ACC112 (cell line): ENCODE data around the gene DPP9.

Experiments used
- H2AFZ ChIP-seq: fragments of 200-600 bp; sonication (generic); one replicate; pipeline ENCODE4 v1.6.0; 2017; ENCODE audit warnings: antibody characterized with exemption, low read length; ENCODE audit not compliant: unreplicated experiment
- H3K27ac ChIP-seq: fragments of 200-600 bp; sonication (generic); 2 replicates; pipeline ENCODE4 v1.5.1; 2014; ENCODE audit warnings: low read depth, mild to moderate bottlenecking, antibody characterized with exemption, low read length, moderate library complexity
- H3K27me3 ChIP-seq: fragments of 200-600 bp; sonication (generic); 2 replicates; pipeline ENCODE4 v1.6.1; 2014; ENCODE audit warnings: mild to moderate bottlenecking, antibody characterized with exemption, low read length, moderate library complexity, mixed read lengths; ENCODE audit not compliant: insufficient read depth
- H3K36me3 ChIP-seq: fragments of 200-600 bp; sonication (generic); 2 replicates; pipeline ENCODE4 v1.6.1; 2016; ENCODE audit warnings: mild to moderate bottlenecking, antibody characterized with exemption, low read length, moderate library complexity, mixed read lengths; ENCODE audit not compliant: insufficient read depth
- H3K4me1 ChIP-seq: fragments of 200-600 bp; sonication (generic); one replicate; pipeline ENCODE4 v1.6.1; 2016; ENCODE audit warnings: low read length, mixed read lengths; ENCODE audit not compliant: insufficient read depth, unreplicated experiment, control insufficient read depth
- H3K4me3 ChIP-seq: fragments of 200-600 bp; sonication (generic); 2 replicates; pipeline ENCODE4 v1.5.1; 2014; ENCODE audit warnings: mild to moderate bottlenecking, low read depth, low read length
- H3K79me2 ChIP-seq: fragments of 200-600 bp; sonication (generic); one replicate; pipeline ENCODE4 v1.6.0; 2016; ENCODE audit warnings: low read length; ENCODE audit not compliant: control insufficient read depth, unreplicated experiment, insufficient read depth

Gene DPP9

DNA sequence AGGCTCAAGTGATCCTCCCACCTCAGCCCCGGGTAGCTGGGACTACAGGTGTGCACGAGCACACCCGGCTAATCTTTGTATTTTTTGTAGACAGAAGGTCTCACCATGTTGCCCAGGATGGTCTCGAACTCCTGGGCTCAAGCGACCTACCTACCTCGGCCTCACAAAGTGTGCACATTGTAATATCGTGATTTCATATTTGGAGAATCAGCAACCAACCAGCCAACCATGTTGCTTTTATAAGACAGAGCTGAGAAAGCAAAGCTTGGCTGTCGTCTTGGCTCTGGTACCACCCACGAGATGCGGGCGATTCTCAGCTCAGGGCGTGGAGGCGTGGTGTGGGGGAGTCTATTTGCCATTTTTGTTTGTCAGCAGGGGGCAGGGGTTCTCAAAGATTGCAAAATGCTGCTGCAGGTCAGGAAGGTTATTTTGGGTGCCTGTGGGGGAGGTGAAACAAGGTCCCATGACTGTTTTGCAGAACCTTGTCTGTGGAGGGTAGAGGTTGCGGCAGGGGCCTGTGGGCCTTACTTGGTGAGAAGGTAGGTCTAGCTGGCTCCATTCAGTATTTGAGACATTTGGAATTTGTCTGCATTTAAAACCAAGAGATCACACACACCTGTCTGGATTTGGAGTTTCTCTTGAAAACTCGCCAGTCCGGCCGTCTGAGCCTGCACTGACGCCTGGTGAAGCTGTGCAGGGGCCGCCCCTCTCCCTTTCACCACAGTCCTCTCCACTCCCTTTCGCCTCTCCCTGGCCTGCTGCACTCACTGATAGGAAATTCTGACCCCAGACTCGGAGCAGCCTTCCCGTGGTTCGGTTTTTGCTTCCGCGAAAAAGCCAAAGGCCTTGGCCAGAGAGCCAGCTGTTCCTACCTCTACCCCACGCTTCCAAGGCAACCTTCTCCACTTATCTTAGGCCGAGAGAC is 68.9 kb downstream of the DPP9 start:
- Histone ChIP-seq H3K4me1 (no peaks in the 10 kb centered on the region), H2AFZ (no peak overlapping the region), H3K36me3 (peaks cover 13% of the 10 kb centered on the region), H3K27me3 (no peaks in the 10 kb centered on the region), H3K4me3 (no peak overlapping the region), H3K79me2 (no peaks in the 10 kb centered on the region), H3K27ac (no peak overlapping the region)

DNA sequence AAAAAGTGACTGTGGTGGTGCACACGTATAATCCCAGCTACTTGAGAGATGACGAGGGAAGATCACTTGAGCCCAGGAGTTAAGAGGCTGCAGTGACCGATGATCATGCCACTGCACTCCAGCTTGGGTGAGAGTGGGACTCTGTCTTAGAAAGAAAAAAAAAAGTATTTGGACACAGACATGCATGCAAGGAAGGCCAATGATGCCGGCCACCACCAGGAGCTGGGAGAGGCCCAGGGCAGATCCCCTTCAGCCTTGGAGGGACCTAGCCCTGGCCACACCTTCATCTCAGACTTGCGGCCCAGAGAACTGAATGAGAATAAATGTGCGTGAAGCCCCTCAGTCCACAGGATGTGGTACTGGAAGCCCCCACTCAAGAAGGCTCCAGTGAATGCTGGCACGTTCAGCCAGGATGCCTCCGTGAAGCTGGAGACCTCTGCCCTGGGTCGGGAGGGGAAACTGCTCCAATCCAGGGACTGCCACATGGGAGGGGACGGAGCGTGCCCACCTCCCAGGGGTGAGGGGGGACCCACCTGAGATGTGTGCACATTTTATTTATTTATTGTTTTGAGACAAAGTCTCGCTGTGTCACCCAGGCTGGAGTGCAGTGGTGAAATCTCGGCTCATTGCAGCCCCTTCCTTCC is 69.7 kb downstream of the DPP9 start:
- H3K4me1 ChIP-seq, result no peaks in the 10 kb centered on the region

DNA sequence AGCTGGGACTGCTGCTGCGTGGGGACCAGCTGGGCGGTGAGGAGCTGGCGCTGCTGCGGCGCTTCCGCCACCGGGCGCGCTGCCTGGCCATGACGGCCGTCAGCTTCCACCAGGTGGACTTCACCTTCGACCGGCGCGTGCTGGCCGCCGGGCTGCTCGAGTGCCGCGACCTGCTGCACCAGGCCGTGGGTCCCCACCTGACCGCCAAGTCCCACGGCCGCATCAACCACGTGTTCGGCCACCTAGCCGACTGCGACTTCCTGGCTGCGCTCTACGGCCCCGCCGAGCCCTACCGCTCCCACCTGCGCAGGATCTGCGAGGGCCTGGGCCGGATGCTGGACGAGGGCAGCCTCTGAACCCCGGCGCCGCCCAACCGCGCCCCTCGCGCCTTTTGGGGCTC is 71.6 kb downstream of the DPP9 start:
- Histone ChIP-seq H2AFZ (no peak overlapping the region), H3K4me1 (peaks cover 8% of the 10 kb centered on the region), H3K27me3 (no peaks in the 10 kb centered on the region), H3K36me3 (no peaks in the 10 kb centered on the region), H3K27ac (no peak overlapping the region), H3K4me3 (no peak overlapping the region), H3K79me2 (no peaks in the 10 kb centered on the region)

More for the DNA sequence above, 69.7 kb downstream of the DPP9 start:
- Histone ChIP-seq H2AFZ (no peak overlapping the region), H3K36me3 (peaks cover 9% of the 10 kb centered on the region; the same call in 1 of the 2 replicates), H3K27me3 (no peaks in the 10 kb centered on the region), H3K27ac (no peak overlapping the region), H3K4me3 (no peak overlapping the region), H3K79me2 (no peaks in the 10 kb centered on the region)

DNA sequence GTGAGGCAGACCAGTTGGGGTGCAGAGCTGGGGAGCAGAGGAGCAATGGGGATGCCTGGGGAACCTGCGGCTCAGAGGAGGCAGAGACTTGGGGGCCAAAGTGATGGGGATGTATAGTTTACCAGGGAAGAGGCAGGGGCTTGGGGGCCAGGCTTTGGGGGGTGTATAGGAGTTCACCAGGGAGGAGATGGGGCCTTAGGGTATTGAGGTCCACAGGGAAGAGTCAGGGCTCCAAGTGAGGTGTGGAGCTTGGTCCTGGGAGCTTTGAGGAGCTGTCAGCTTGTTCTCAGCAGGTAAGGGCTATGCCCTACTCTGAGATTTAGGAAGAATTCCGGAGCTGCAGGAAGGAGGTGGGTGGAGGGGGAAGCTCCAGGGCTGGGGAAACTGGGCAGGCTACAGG is 73.5 kb downstream of the DPP9 start:
- H3K4me3 ChIP-seq, result no peak overlapping the region
- no peaks in the 10 kb centered on the region for H3K36me3 ChIP-seq
- H3K27me3 ChIP-seq, result no peaks in the 10 kb centered on the region
- peaks cover 8% of the 10 kb centered on the region for H3K4me1 ChIP-seq
- no peaks in the 10 kb centered on the region for H3K79me2 ChIP-seq
- H3K27ac ChIP-seq, result no peak overlapping the region
- no peak overlapping the region for H2AFZ ChIP-seq

DNA sequence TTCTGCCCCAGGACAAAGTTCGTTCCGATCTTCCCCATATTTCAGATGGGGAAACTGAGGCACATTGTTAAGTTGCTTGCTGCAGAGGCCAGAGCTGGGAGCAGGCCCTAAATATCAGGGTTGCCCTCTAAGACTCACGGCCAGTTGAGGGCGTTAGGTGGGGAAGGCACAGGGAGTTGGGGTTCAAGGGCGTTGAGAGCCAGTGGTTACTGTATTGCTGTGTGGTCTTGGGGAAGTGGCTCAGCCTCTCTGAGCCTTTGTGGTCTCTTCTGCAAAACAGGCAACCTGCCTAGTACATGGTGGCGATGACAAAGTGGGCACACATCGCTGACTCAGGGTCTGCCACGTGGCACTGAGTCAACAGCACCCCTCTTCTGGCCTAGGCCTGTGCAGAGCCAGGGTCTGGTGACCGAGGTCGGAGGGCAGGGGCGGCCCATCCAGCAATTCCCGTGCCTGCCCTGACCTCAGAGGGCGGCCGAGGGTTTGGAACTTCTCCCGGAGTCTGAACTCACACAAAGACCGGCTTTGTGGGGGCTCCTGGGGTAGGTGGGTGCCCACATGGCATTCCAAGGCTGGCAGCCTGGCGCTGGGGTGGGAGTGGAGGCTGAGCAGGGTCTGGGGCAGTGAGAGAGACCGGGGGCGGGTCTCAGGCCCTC is 74.1 kb downstream of the DPP9 start:
- Histone ChIP-seq H2AFZ (no peak overlapping the region), H3K27me3 (no peaks in the 10 kb centered on the region), H3K4me1 (peaks cover 8% of the 10 kb centered on the region), H3K79me2 (no peaks in the 10 kb centered on the region), H3K36me3 (no peaks in the 10 kb centered on the region), H3K27ac (no peak overlapping the region), H3K4me3 (no peak overlapping the region)

DNA sequence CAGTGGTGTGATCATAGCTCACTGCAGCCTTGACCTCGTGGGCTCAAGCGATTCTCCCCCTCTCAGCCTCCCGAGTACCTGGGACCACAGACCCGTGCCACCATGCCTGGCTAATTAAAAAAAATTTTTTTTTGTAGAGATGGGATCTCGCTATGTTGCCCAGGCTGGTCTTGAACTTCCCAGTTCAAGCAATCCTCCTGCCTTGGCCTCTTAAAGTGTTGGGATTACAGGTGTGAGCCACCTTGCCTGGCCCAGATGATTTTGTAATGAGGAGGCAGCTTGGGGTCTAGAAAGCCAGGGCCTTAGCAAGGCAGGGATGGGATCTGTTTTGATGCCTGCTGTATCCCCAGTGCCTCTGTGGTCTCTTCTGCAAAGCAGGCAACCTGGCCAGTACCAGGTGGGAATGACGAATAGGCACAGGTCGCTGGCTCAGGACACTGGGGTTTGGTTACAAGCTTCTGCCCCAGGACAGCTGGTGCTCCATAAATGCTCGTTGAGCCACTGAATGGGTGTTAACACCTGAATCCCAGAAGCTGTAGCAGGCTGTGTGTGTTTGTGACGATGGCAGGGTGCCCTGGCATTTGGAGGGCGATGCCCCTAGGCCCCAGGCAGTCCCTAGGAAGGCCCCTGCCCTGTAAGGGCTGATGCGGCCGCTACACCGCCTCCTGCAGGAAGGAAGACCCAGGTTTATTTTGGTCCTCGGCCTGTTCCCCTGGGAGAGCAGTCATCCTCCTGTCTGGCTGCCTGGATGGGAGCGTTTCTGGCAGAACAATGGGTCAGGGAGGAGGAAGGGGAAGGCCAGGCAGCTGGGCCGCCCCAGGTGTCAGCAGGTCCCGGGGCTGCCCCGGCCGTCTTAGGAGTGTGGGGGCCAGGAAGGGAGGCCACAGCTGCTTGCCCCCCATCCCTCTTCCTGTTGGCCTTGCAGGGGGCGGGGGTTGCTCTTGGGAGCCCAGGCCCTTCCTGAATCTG is 75.7 kb downstream of the DPP9 start:
- H3K79me2 ChIP-seq, result no peaks in the 10 kb centered on the region
- no peak overlapping the region for H3K27ac ChIP-seq
- no peak overlapping the region for H3K4me3 ChIP-seq
- no peaks in the 10 kb centered on the region for H3K27me3 ChIP-seq
- no peaks in the 10 kb centered on the region for H3K36me3 ChIP-seq
- H2AFZ ChIP-seq, result no peak overlapping the region
- H3K4me1 ChIP-seq, result peaks cover 8% of the 10 kb centered on the region

DNA sequence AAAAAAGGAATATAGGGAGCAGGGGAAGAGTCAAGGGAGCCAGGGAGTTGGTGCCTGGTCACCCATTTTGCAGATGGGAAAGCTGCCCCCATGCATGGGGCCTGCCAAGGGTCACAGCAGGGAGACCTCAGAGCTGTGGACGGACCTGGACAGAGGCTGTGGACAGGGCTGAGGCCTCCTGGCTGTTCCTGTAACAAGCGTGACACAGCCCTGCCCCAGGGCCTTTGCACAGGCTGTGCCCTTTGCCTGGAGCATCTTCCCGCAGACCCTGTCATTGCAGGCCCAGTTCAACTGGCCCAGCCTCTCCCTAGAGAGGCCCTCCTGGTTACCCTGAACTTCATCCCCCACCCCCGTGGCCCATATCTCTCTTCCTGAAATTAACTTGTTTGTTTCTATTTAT is 77.9 kb downstream of the DPP9 start:
- no peaks in the 10 kb centered on the region for H3K27me3 ChIP-seq
- H3K4me3 ChIP-seq, result no peak overlapping the region

DNA sequence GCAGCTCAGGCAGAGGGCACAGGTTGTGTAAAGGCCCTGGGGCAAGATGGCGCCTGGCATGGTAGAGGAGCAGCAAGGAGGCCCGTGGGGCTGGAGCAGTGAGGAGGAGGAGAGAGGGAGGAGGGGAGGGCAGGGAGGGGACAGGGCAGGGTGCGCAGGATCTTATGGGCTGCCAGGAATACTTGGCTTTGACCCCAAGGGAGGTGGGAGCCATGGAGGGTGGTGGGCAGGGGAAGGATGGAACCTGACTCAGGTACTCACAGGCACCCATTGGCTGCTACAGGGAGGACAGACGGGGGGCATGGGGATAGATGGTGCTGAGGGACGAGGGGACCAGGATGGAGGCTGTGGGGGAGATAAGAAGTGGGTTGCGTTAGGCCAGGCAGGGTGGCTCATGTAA is 81.0 kb downstream of the DPP9 start:
- Histone ChIP-seq H3K4me1 (no peaks in the 10 kb centered on the region), H3K36me3 (no peaks in the 10 kb centered on the region), H3K27me3 (no peaks in the 10 kb centered on the region), H3K79me2 (no peaks in the 10 kb centered on the region), H3K4me3 (no peak overlapping the region), H2AFZ (no peak overlapping the region), H3K27ac (no peak overlapping the region)

More for the DNA sequence above, 77.9 kb downstream of the DPP9 start:
- Histone ChIP-seq H3K36me3 (no peaks in the 10 kb centered on the region), H2AFZ (no peak overlapping the region), H3K27ac (no peak overlapping the region), H3K4me1 (peaks cover 8% of the 10 kb centered on the region), H3K79me2 (no peaks in the 10 kb centered on the region)

DNA sequence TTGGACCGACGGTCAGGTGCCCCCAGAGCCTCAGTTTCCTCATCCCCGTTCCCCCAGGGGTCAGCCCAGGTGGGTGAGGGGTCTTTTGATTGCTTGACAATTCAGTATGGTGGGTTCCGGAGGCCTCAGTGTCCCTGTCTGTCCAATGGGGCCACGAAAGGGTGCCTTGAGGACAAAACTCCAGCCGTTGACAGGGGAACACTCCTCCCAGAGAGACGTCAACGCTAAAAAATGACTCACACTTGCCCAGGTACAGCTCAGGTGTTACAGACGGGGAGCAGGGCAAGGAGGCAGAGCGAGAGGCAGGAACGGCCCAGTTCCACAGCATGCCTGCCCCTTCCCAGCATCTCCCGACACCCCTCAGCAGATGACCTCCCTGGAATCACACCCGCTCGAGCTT is 82.5 kb downstream of the DPP9 start:
- no peaks in the 10 kb centered on the region for H3K27me3 ChIP-seq
- H3K4me3 ChIP-seq, result no peak overlapping the region
- H2AFZ ChIP-seq, result no peak overlapping the region
- no peaks in the 10 kb centered on the region for H3K79me2 ChIP-seq
- no peaks in the 10 kb centered on the region for H3K4me1 ChIP-seq
- H3K36me3 ChIP-seq, result no peaks in the 10 kb centered on the region
- H3K27ac ChIP-seq, result no peak overlapping the region
